ENCODE results near the gene UBTD1.

Gene UBTD1

GRCh38 chr10:97580421-97581367, 82.0 kb downstream of the UBTD1 start:
- in situ Hi-C loops (cut with HindIII; ENCODE audit: low pct_ligation_motif_present, low sequenced_read_pairs), result no loop called here
- no peak for DNase-seq
- H3K4me3 ChIP-seq (ENCODE audit: low read depth, low read length), result no peak overlapping the region
- no peaks in the 10 kb centered on the region for H3K36me3 ChIP-seq (replicated peaks)
- H3K27me3 ChIP-seq (replicated peaks), result no peaks in the 10 kb centered on the region
- H3K27ac ChIP-seq, result no peak overlapping the region
- TF ChIP-seq CTCF (IDR thresholded peaks at IDR 0.05; ENCODE audit: low read depth, low read length, missing control alignments), result no peak

- Histone ChIP-seq H3K36me3 (replicated peaks) (no peaks in the 10 kb centered on the region), H3K27ac (no peak overlapping the region), H3K4me3 (ENCODE audit: low read depth, low read length) (no peak overlapping the region), H3K27me3 (replicated peaks) (no peaks in the 10 kb centered on the region)
- TF ChIP-seq CTCF (IDR thresholded peaks at IDR 0.05; ENCODE audit: low read depth, low read length, missing control alignments), result no peak
- DNase-seq, result no peak
- in situ Hi-C loops (cut with HindIII; ENCODE audit: low pct_ligation_motif_present, low sequenced_read_pairs), result no loop called here
Observed at GRCh38 chr10:97582169-97582568, 83.4 kb downstream of the UBTD1 start.

GRCh38 chr10:97583476-97583875, 84.8 kb downstream of the UBTD1 start:
- in situ Hi-C loops (cut with HindIII; ENCODE audit: low pct_ligation_motif_present, low sequenced_read_pairs), result no loop called here
- Histone ChIP-seq H3K27me3 (replicated peaks) (no peaks in the 10 kb centered on the region), H3K4me3 (ENCODE audit: low read depth, low read length) (no peak overlapping the region), H3K36me3 (replicated peaks) (no peaks in the 10 kb centered on the region), H3K27ac (no peak overlapping the region)
- TF ChIP-seq CTCF (IDR thresholded peaks at IDR 0.05; ENCODE audit: low read depth, low read length, missing control alignments), result no peak
- no peak for DNase-seq

- Histone ChIP-seq H3K36me3 (replicated peaks) (no peaks in the 10 kb centered on the region), H3K27ac (no peak within 1 kb of the TSS), H3K27me3 (replicated peaks) (no peaks in the 10 kb centered on the region), H3K4me3 (ENCODE audit: low read depth, low read length) (no peak within 1 kb of the TSS)
- no peak for TF ChIP-seq CTCF (IDR thresholded peaks at IDR 0.05; ENCODE audit: low read depth, low read length, missing control alignments)
- peak; percentile 15 for DNase-seq
- in situ Hi-C loops (cut with HindIII; ENCODE audit: low pct_ligation_motif_present, low sequenced_read_pairs), result no loop called here
Observed at GRCh38 chr10:97584060-97584797, 85.5 kb downstream of the UBTD1 start, which contains the start of gene HOGA1. TSS of gene HOGA1 (plus strand) at chr10:97584389. CDS start at chr10:97584704, 315 bp downstream.

- Histone ChIP-seq H3K36me3 (replicated peaks) (no peaks in the 10 kb centered on the region), H3K4me3 (ENCODE audit: low read depth, low read length) (no peak overlapping the region), H3K27me3 (replicated peaks) (no peaks in the 10 kb centered on the region), H3K27ac (no peak overlapping the region)
- no peak for DNase-seq
- TF ChIP-seq CTCF (IDR thresholded peaks at IDR 0.05; ENCODE audit: low read depth, low read length, missing control alignments), result no peak
- in situ Hi-C loops (cut with HindIII; ENCODE audit: low pct_ligation_motif_present, low sequenced_read_pairs), result no loop called here
Observed at GRCh38 chr10:97584798-97585438, 86.2 kb downstream of the UBTD1 start.

All from brain microvascular endothelial cell (primary cell).